HepG2 (cell line): ENCODE measurements around the gene CNOT1. TPM values are rescaled to one million over a fixed set of nuclear protein-coding genes. Genes with fewer than 3 reads are reported as not detected.

Source experiments
- DMAP1 ChIP-seq: IDR thresholded peaks from 2 replicates; pipeline ENCODE4 v1.6.1; 2016
- FOXJ3 ChIP-seq: sonication (generic); formaldehyde crosslinking; IDR thresholded peaks from 2 replicates; pipeline ENCODE4 v1.4.0; 2020; ENCODE audit warnings: missing genetic modification reagents, mild to moderate bottlenecking, borderline replicate concordance
- JUND ChIP-seq: sonication (generic); formaldehyde crosslinking; IDR thresholded peaks from 2 replicates; pipeline ENCODE4 v1.8.0; 2022; ENCODE audit warnings: mild to moderate bottlenecking, missing genetic modification reagents
- NFKBIZ ChIP-seq: IDR thresholded peaks from 2 replicates; pipeline ENCODE4 v1.6.1; 2018; ENCODE audit warnings: missing genetic modification reagents, missing compliant biosample characterization
- RBM22 ChIP-seq: fragments of 200-400 bp; formaldehyde crosslinking; optimal IDR thresholded peaks from 2 replicates; pipeline ENCODE3; 2017; ENCODE audit warnings: mild to moderate bottlenecking, low read length, moderate library complexity
- SNRNP70 ChIP-seq: fragments of 200-400 bp; formaldehyde crosslinking; IDR thresholded peaks from 2 replicates; pipeline ENCODE4 v1.6.1; 2017; ENCODE audit warnings: mild to moderate bottlenecking, low read depth, low read length, moderate library complexity
- STAG1 ChIP-seq: sonication (generic); formaldehyde crosslinking; IDR thresholded peaks from 2 replicates; pipeline ENCODE4 v1.4.0; 2020; ENCODE audit warnings: missing genetic modification reagents
- TMF1 ChIP-seq: sonication (generic); formaldehyde crosslinking; IDR thresholded peaks from 2 replicates; pipeline ENCODE4 v1.8.1; 2022; ENCODE audit warnings: low read depth, missing genetic modification reagents
- ZBTB26 ChIP-seq: IDR thresholded peaks from 2 replicates; pipeline ENCODE4 v1.6.1; 2016; ENCODE audit warnings: missing compliant biosample characterization, missing genetic modification reagents, borderline replicate concordance
- ZNF180 ChIP-seq: sonication (generic); formaldehyde crosslinking; IDR thresholded peaks from 2 replicates; pipeline ENCODE4 v1.4.0; 2020; ENCODE audit warnings: low read depth, missing genetic modification reagents, borderline replicate concordance
- ZNF292 ChIP-seq: sonication (generic); formaldehyde crosslinking; IDR thresholded peaks from 2 replicates; pipeline ENCODE4 v1.8.1; 2022; ENCODE audit warnings: mild to moderate bottlenecking, low read depth, missing genetic modification reagents, borderline replicate concordance
- ZNF431 ChIP-seq: sonication (generic); formaldehyde crosslinking; IDR thresholded peaks from 2 replicates; pipeline ENCODE4 v1.9.0; 2022; ENCODE audit warnings: missing genetic modification reagents, low read depth, mild to moderate bottlenecking, borderline replicate concordance
- ZNF556 ChIP-seq: sonication (generic); formaldehyde crosslinking; IDR thresholded peaks from 2 replicates; pipeline ENCODE4 v1.4.0; 2020; ENCODE audit warnings: mild to moderate bottlenecking, missing genetic modification reagents, borderline replicate concordance
- ZNF629 ChIP-seq: sonication (generic); formaldehyde crosslinking; conservative IDR thresholded peaks from 2 replicates; pipeline ENCODE4 v1.5.0; 2020; ENCODE audit warnings: missing genetic modification reagents
- ZNF737 ChIP-seq: sonication (generic); formaldehyde crosslinking; IDR thresholded peaks from 2 replicates; pipeline ENCODE4 v1.5.0; 2020; ENCODE audit warnings: missing genetic modification reagents, mild to moderate bottlenecking, borderline replicate concordance
- ZSCAN21 ChIP-seq: sonication (generic); formaldehyde crosslinking; IDR thresholded peaks from 2 replicates; pipeline ENCODE4 v1.8.0; 2022; ENCODE audit warnings: mild to moderate bottlenecking, missing genetic modification reagents, moderate library complexity, borderline replicate concordance
- polyA plus RNA-seq, 8 experiments: library from polyadenylated mRNA; depleted of rRNA in 3 of 8; stranded (reverse) in 7 of 8; unstranded in 1 of 8; fragments of >200 nt; fragmentation: Illumina TruSeq in 4 of 8; extraction: Trizol in 4 of 8; gene quantifications; 2 replicates each; pipeline versions ENCODE4 v1.2.1 to v1.2.3, GENCODE V29; 2011 to 2016; ENCODE audit warnings: low read depth in 4 of 8, missing spikeins in 1 of 8, mixed read lengths in 1 of 8; ENCODE audit not compliant: insufficient read depth in 1 of 8
- total RNA-seq, 5 experiments: library from RNA; depleted of rRNA; stranded (reverse); fragments of >200 nt; fragmentation: Illumina TruSeq; extraction: Trizol; gene quantifications; 2 replicates each; pipeline ENCODE4 v1.2.3, GENCODE V29; 2016; ENCODE audit warnings: low read depth in 1 of 5
- TF ChIP-seq, protein P1 (sequence below): IDR thresholded peaks from 2 replicates; pipeline ENCODE4 v1.6.1; 2016; ENCODE audit warnings: missing genetic modification reagents, missing compliant biosample characterization
- TF ChIP-seq, protein P2 (sequence below): sonication (generic); formaldehyde crosslinking; IDR thresholded peaks from 2 replicates; pipeline ENCODE4 v1.4.0; 2020; ENCODE audit warnings: missing genetic modification reagents, borderline replicate concordance
- TF ChIP-seq, protein P3 (sequence below): sonication (generic); formaldehyde crosslinking; IDR thresholded peaks from 2 replicates; pipeline ENCODE4 v1.4.0; 2020; ENCODE audit warnings: missing genetic modification reagents

CNOT1 gene
- total and polyA plus RNA-seq, 2 of the 13 experiments (the other 11 are each of a cell fraction or from before 2014, with no cell fraction given): 188 to 232 TPM

DNA sequence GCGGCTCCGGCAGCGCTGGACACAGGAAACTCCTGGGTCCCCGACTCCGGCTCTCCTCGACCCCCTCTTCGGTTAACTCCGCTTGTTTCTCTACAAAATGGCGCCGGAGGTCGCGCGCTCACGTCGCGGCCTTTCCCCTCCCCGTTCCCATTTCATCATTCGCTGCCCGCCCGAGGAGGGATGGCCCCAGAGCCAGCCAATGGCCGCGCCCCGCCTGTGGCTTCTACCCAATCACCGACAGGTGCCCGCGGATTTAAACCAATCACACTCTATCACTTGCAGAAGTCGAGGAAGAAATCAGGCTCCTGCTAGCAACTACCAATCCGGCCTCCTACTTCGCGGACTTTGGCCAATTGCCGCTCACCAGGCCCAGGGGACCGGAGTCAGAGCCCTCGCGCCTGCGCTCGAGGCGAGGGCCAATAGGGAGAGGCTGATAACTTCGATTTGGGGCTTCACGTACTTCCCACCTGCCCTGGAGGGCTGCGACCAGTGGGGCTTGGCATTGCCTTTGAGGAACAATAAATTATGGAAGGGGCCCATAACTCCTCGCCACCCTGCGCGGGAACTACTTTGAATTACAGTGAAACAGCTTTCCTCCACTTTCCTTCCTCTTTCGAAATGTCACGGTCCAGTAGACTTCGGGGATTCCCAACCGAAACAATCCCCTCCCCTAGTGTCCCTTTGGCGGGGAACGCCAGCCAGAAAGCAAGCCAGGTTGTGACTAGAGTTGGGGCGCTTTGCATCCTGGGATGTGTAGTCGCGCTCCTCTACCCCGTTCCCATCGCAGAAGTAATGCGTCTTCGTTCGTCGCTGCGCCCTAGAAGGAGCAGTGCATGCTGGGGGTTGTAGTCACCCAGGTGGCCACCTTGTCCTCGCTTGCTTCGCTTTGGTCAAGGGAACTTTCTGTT lies at the start of gene CNOT1 (continued):
- TF ChIP-seq STAG1: no peak
- no peak for TF ChIP-seq ZNF180 (CRISPR knock-in tag)
- no peak for TF ChIP-seq RBM22
- TF ChIP-seq ZNF431 (CRISPR knock-in tag): peak; percentile 69; the same call in 1 of the 2 replicates
- peak; percentile 64; the same call in 1 of the 2 replicates for TF ChIP-seq TMF1 (CRISPR knock-in tag)
- no peak for TF ChIP-seq SNRNP70
- peak; percentile 68; the same call in 1 of the 2 replicates for TF ChIP-seq ZSCAN21 (CRISPR knock-in tag)
- TF ChIP-seq ZBTB26 (CRISPR knock-in tag): 0 out of 2 replicates have a peak, but pooled peaks have one; percentile 39
- TF ChIP-seq ZNF737 (CRISPR knock-in tag): peak; percentile 77; the same call in 1 of the 2 replicates
- TF ChIP-seq, protein P1, sequence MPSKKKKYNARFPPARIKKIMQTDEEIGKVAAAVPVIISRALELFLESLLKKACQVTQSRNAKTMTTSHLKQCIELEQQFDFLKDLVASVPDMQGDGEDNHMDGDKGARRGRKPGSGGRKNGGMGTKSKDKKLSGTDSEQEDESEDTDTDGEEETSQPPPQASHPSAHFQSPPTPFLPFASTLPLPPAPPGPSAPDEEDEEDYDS: peak; percentile 90
- TF ChIP-seq NFKBIZ: no peak; the same call in 1 of the 2 replicates
- peak; percentile 89; the same call in 1 of the 2 replicates for TF ChIP-seq DMAP1 (CRISPR knock-in tag)
- TF ChIP-seq ZNF556: peak; percentile 12; the same call in 1 of the 2 replicates
- TF ChIP-seq ZNF292 (CRISPR knock-in tag): no peak; the same call in 1 of the 2 replicates
- TF ChIP-seq JUND (CRISPR knock-in tag): peak; percentile 68; the same call in 1 of the 2 replicates
- TF ChIP-seq, protein P2, sequence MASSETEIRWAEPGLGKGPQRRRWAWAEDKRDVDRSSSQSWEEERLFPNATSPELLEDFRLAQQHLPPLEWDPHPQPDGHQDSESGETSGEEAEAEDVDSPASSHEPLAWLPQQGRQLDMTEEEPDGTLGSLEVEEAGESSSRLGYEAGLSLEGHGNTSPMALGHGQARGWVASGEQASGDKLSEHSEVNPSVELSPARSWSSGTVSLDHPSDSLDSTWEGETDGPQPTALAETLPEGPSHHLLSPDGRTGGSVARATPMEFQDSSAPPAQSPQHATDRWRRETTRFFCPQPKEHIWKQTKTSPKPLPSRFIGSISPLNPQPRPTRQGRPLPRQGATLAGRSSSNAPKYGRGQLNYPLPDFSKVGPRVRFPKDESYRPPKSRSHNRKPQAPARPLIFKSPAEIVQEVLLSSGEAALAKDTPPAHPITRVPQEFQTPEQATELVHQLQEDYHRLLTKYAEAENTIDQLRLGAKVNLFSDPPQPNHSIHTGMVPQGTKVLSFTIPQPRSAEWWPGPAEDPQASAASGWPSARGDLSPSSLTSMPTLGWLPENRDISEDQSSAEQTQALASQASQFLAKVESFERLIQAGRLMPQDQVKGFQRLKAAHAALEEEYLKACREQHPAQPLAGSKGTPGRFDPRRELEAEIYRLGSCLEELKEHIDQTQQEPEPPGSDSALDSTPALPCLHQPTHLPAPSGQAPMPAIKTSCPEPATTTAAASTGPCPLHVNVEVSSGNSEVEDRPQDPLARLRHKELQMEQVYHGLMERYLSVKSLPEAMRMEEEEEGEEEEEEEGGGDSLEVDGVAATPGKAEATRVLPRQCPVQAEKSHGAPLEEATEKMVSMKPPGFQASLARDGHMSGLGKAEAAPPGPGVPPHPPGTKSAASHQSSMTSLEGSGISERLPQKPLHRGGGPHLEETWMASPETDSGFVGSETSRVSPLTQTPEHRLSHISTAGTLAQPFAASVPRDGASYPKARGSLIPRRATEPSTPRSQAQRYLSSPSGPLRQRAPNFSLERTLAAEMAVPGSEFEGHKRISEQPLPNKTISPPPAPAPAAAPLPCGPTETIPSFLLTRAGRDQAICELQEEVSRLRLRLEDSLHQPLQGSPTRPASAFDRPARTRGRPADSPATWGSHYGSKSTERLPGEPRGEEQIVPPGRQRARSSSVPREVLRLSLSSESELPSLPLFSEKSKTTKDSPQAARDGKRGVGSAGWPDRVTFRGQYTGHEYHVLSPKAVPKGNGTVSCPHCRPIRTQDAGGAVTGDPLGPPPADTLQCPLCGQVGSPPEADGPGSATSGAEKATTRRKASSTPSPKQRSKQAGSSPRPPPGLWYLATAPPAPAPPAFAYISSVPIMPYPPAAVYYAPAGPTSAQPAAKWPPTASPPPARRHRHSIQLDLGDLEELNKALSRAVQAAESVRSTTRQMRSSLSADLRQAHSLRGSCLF: 0 out of 2 replicates have a peak, but pooled peaks have one; percentile 67
- 0 out of 2 replicates have a peak, but pooled peaks have one; percentile 2 for TF ChIP-seq ZNF629 (CRISPR knock-in tag)
- no peak for TF ChIP-seq FOXJ3
- TF ChIP-seq, protein P3, sequence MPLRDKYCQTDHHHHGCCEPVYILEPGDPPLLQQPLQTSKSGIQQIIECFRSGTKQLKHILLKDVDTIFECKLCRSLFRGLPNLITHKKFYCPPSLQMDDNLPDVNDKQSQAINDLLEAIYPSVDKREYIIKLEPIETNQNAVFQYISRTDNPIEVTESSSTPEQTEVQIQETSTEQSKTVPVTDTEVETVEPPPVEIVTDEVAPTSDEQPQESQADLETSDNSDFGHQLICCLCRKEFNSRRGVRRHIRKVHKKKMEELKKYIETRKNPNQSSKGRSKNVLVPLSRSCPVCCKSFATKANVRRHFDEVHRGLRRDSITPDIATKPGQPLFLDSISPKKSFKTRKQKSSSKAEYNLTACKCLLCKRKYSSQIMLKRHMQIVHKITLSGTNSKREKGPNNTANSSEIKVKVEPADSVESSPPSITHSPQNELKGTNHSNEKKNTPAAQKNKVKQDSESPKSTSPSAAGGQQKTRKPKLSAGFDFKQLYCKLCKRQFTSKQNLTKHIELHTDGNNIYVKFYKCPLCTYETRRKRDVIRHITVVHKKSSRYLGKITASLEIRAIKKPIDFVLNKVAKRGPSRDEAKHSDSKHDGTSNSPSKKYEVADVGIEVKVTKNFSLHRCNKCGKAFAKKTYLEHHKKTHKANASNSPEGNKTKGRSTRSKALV (CRISPR knock-in tag): no peak
